GM21360 (cell line): ENCODE measurements around the gene MPDZ.

Source experiments
- ATAC-seq: cut with Tn5 transposase; IDR thresholded peaks from one replicate; pipeline ENCODE4 v1.9.1; 2021; ENCODE audit warnings: mild to moderate bottlenecking, moderate library complexity; ENCODE audit not compliant: unreplicated experiment

MPDZ gene

GRCh38 chr9:13140843-13141592, 138.5 kb downstream of the MPDZ start:
- ATAC-seq = no peak

DNA sequence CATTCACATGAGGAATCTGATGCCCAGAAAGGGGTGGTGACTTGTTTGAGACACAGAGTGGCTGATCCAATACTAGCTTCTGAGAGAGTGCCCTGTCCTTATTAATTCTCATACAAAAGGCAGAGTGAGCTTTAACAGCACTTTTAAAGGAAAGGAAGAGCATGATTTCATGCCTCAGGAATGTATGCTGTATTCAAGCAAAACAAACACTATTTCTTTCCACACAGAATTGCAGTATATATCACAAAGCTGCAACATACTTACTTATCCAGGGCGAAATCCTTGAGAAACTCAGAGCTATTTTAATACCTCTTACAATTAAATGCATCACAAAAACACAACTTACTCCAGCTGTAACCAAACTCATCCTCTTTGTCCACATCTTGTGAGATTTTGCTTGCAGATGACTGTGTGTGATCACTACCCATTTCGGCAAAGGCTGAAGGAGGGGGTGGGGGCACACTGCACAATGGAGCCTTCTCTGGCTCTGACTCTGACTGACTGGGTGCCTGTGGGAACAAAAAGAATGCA, 139.8 kb downstream of the MPDZ start:
- no peak for ATAC-seq

GRCh38 chr9:13137426-13137825, 142.1 kb downstream of the MPDZ start:
- no peak for ATAC-seq

DNA sequence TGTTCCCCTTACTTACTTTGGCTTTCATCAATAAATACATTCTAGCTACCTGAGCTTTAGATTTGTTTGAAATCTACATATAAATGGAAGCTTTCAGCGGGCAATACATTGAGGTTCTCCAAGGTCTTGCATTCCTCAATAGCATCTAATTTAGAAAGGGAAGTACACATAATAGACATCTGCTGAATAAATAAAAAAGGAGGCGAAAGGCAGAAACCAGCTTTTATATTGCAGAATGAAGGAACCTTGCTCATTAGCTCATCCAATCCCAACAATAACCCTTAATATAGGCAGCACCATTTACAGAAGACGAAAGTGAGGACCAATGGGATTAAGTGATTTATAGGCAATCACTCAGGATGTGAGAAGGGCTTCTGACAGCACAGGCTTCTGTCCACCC, 147.5 kb downstream of the MPDZ start:
- no peak for ATAC-seq

GRCh38 chr9:13131416-13131815, 148.1 kb downstream of the MPDZ start:
- no peak for ATAC-seq

- ATAC-seq = no peak
Measured at GRCh38 chr9:13128266-13128860, 151.1 kb downstream of the MPDZ start.

GRCh38 chr9:13127131-13127530, 152.4 kb downstream of the MPDZ start:
- ATAC-seq = no peak

- no peak for ATAC-seq
Measured at GRCh38 chr9:13125261-13125660, 154.2 kb downstream of the MPDZ start.

GRCh38 chr9:13122756-13123369, 156.6 kb downstream of the MPDZ start:
- no peak for ATAC-seq

DNA sequence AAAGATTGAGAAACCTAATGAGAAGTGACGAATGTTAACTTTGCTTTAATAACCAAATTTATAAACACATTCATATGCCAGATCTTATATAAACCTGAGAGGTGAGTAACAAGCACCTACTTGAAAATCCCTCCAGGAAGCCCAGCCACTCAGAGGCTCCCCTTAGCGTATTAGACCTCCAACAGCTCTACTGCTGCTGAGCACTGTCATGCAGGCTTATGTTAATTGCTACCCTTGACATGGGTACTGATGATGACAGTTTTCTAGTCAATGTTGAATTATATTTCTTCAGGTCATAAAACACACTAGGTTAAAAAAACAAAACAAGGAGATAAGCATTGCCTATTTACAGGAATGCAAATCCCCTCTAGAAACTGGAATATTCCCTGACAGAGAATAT, 161.2 kb downstream of the MPDZ start:
- ATAC-seq = no peak

DNA sequence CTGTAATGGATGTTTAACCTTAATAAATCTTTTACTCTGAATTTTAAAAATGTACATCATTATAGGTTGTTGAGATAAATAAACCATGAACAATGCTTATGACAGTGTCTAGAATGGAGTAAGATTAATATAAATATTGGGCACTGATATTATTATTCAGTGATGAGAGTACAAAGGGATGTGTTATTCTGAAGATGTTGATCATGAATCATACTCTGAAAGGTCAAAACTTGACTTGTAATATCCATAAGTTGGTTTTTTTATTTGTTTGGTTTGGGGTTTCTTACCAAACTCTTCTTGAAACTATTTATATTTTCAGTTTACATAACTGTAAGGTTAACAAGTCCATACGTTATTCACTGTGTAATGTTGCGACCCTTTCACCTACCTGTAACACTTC, 163.2 kb downstream of the MPDZ start:
- no peak for ATAC-seq

DNA sequence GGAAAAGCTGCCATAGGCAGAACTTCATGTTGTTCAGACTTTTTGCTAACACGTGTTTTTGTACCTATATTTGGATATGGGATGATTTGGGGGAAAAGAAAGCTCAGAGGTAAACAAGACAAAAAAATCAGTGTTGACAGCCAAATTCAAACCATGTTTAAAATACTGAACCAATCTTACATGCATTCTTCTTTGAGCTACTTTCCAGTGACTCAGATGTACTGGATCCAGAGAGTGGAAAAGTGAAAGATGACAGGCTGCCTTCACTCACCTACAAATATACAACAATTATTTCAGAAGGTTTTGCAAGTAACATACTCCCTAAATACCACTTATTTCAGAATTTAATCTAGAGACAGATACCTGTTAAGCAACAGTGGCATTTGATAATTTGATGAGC, 165.7 kb downstream of the MPDZ start:
- ATAC-seq = no peak

- no peak for ATAC-seq
Measured at GRCh38 chr9:13113216-13113615, 166.3 kb downstream of the MPDZ start.

DNA sequence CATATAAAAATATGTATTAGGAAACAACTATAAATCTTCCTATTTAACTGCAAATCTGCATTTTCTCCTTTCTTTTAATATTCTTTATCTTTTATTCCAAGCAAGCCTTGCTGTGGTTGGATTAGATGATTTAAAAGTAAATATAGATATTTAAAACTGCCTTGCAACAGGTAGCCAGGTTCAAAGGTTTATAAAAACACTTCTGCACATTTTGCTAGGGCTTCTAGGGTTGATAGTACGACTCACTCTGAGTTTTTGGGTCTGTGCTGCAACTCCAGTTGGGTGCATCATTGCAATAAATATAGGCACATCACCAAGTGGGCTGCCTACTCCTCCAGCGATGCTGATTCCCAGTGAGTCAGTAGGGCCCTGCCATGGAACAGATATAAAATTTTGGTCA, 167.7 kb downstream of the MPDZ start:
- no peak for ATAC-seq

- no peak for ATAC-seq
Measured at GRCh38 chr9:13110766-13111417, 168.6 kb downstream of the MPDZ start.

GRCh38 chr9:13109781-13110180, 169.7 kb downstream of the MPDZ start:
- no peak for ATAC-seq

GRCh38 chr9:13107008-13107407, 172.5 kb downstream of the MPDZ start:
- ATAC-seq = no peak

GRCh38 chr9:13100914-13101572, 178.4 kb downstream of the MPDZ start:
- ATAC-seq = no peak

DNA sequence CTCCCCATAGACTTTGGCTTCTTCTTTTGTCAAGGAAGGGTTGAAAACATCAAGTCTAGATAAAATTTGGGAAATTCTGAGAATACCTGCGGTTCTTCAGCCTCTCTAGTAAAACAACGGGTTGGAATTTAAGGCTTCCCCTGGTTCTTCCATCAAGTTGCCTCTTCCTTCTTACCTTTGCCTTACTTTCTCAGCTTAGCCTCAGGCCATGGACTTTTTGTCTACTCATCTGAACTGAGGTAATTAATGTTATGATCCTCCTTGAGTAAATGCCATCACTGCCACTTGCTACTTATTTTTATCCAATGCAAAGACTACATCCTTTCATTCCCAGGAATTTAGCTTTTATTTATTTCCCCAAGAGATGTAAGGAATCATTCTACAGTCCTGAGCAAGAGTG, 184.4 kb downstream of the MPDZ start:
- ATAC-seq = no peak

DNA sequence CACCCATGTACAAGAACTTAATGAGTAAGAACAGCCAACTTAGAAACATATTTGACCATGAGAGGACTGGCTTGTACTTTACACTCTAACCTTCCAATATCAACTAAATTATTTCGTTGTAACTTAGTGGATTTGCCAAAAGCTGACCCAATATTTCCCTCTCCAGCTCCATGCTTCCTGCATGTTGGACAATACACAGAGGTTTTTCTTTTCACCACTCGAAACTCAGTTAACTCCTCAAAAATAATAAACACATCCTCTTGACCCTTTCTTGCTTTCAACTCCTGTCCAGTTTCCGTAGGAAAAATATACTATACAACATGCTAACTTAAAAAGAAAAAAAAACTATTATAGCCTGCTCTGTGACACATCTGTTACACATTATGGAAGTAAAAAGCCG, 188.9 kb downstream of the MPDZ start:
- ATAC-seq = no peak

- ATAC-seq = no peak
Measured at GRCh38 chr9:13089666-13090065, 189.8 kb downstream of the MPDZ start.
